GM12878 (cell line): ENCODE results near the gene CD300A. TPM values are rescaled to one million over a fixed set of nuclear protein-coding genes. Genes with fewer than 3 reads are reported as not detected.

ENCODE experiments used
- ATAC-seq: fragments of 200-7000 bp; cut with Tn5 transposase; 3 replicates; pipeline ENCODE4 v1.9.1; 2020; ENCODE audit warnings: mild to moderate bottlenecking, moderate library complexity
- BruUV-seq: library from RNA; stranded (reverse); fragments of 400-500 nt; replicated peaks from 2 replicates; lab custom pipeline; 2021; lab: Mats Ljungman, UMichigan
- CTCF ChIA-PET: fragments of 300-600 bp; sonication (Branson Sonifier 250); formaldehyde crosslinking; extraction: SDS; loops from one replicate; lab custom pipeline; 2021; ENCODE audit warnings: inconsistent platforms; lab: Yijun Ruan, JAX
- POLR2A ChIA-PET: fragments of 350-600 bp; formaldehyde crosslinking; extraction: SDS; loops from one replicate; lab custom pipeline; 2021; ENCODE audit warnings: inconsistent platforms; lab: Charles Lee
- RAD21 ChIA-PET: fragments of 300-600 bp; sonication (Branson Sonifier 250); formaldehyde crosslinking; loops from one replicate; lab custom pipeline; 2023; ENCODE audit warnings: antibody characterized with exemption; ENCODE audit not compliant: unreplicated experiment; lab: Charles Lee
- SMC1A ChIA-PET: fragments of 300-600 bp; sonication (Branson Sonifier 250); formaldehyde crosslinking; loops from one replicate; lab custom pipeline; 2023; ENCODE audit not compliant: unreplicated experiment, uncharacterized antibody; lab: Charles Lee
- DNase-seq: peaks from one replicate; pipeline ENCODE4 v3.0.0-alpha.2; 2011; ENCODE audit warnings: low read depth, low spot score
- FAIRE-seq: peaks from 3 replicates; lab custom pipeline; 2011; peaks lifted over from hg19 to GRCh38; lab: Jason Lieb, UNC
- H2AFZ ChIP-seq: 2 replicates; pipeline ENCODE4 v1.6.0; 2011; ENCODE audit warnings: low read depth, low read length, control low read depth; ENCODE audit not compliant: control insufficient read depth
- H3K27ac ChIP-seq: 2 replicates; pipeline ENCODE4 v1.5.1; 2011; ENCODE audit warnings: control low read depth; ENCODE audit not compliant: control insufficient read depth, insufficient read depth
- H3K27me3 ChIP-seq, 2 experiments: replicated peaks in 1 of 2; 2 replicates each; pipeline versions ENCODE4 v1.6.0 to v1.6.1; 2011; ENCODE audit warnings: low read length in 1 of 2; ENCODE audit not compliant: control insufficient read depth in 2 of 2, insufficient read depth in 2 of 2
- H3K36me3 ChIP-seq, 2 experiments: 2 replicates each; pipeline ENCODE4 v1.5.1; 2011; ENCODE audit warnings: low read length in 1 of 2; ENCODE audit not compliant: control insufficient read depth in 2 of 2, insufficient read depth in 2 of 2
- H3K4me1 ChIP-seq: 2 replicates; pipeline ENCODE4 v1.6.1; 2011; ENCODE audit warnings: mild to moderate bottlenecking, low read length, moderate library complexity, mixed read lengths; ENCODE audit not compliant: control insufficient read depth, insufficient read depth
- H3K4me2 ChIP-seq: 2 replicates; pipeline ENCODE4 v1.6.0; 2011; ENCODE audit warnings: control low read depth; ENCODE audit not compliant: control insufficient read depth, insufficient read depth
- H3K4me3 ChIP-seq: fragments of 200-600 bp; sonication (generic); 2 replicates; pipeline ENCODE4 v1.5.1; 2016
- H3K79me2 ChIP-seq: 2 replicates; pipeline ENCODE4 v1.6.0; 2011; ENCODE audit warnings: low read length; ENCODE audit not compliant: control insufficient read depth, insufficient read depth
- H3K9ac ChIP-seq: 2 replicates; pipeline ENCODE4 v1.8.0; 2011; ENCODE audit warnings: low read length, control low read depth, mixed read lengths; ENCODE audit not compliant: control insufficient read depth, insufficient read depth
- H3K9me3 ChIP-seq: replicated peaks from 3 replicates; pipeline ENCODE4 v1.5.1; 2011; ENCODE audit warnings: mild to moderate bottlenecking, low read length; ENCODE audit not compliant: control insufficient read depth, insufficient read depth
- H4K20me1 ChIP-seq: 2 replicates; pipeline ENCODE4 v1.6.0; 2011; ENCODE audit not compliant: control insufficient read depth, insufficient read depth
- BCLAF1 ChIP-seq: fragments of 450-650 bp; IDR thresholded peaks from 2 replicates; pipeline ENCODE4 v1.6.1; 2017; ENCODE audit warnings: antibody characterized with exemption, mild to moderate bottlenecking, moderate library complexity
- BHLHE40 ChIP-seq, 2 experiments: fragments of 450-650 bp in 1 of 2; IDR thresholded peaks; 2 replicates each; pipeline ENCODE4 v1.6.1; 2011 to 2017; ENCODE audit warnings: low read depth in 2 of 2, borderline replicate concordance in 1 of 2, improper control_type of control experiment in 1 of 2, low read length in 1 of 2, mild to moderate bottlenecking in 1 of 2
- CBX5 ChIP-seq: sonication (generic); IDR thresholded peaks from 2 replicates; pipeline ENCODE4 v1.6.1; 2016; ENCODE audit warnings: low read depth, moderate library complexity, mild to moderate bottlenecking, inconsistent platforms
- CHD4 ChIP-seq: fragments of 200-600 bp; sonication (generic); IDR thresholded peaks from 2 replicates; pipeline ENCODE4 v1.6.1; 2016; ENCODE audit warnings: mild to moderate bottlenecking
- ELK1 ChIP-seq: IDR thresholded peaks from 2 replicates; pipeline ENCODE4 v1.6.1; 2012; ENCODE audit warnings: low read depth, low read length, improper control_type of control experiment
- ESRRA ChIP-seq: IDR thresholded peaks from 2 replicates; pipeline ENCODE4 v1.6.1; 2012; ENCODE audit warnings: mild to moderate bottlenecking, low read length, improper control_type of control experiment
- GATAD2B ChIP-seq: fragments of 450-650 bp; conservative IDR thresholded peaks from 2 replicates; pipeline ENCODE4 v1.6.1; 2017; ENCODE audit warnings: low read depth, mild to moderate bottlenecking, moderate library complexity
- NFYA ChIP-seq: IDR thresholded peaks from 2 replicates; pipeline ENCODE4 v1.6.1; 2011; ENCODE audit warnings: low read depth, mild to moderate bottlenecking, low read length, improper control_type of control experiment, borderline replicate concordance
- PAX5 ChIP-seq: IDR thresholded peaks from 2 replicates; pipeline ENCODE4 v1.6.1; 2011; ENCODE audit warnings: low read depth, low read length, borderline replicate concordance
- PBX3 ChIP-seq: IDR thresholded peaks from 2 replicates; pipeline ENCODE4 v1.6.1; 2011; ENCODE audit warnings: mild to moderate bottlenecking, low read depth, low read length, moderate library complexity; ENCODE audit not compliant: insufficient replicate concordance
- RFX5 ChIP-seq: IDR thresholded peaks from 2 replicates; pipeline ENCODE4 v1.6.1; 2011; ENCODE audit warnings: low read depth, low read length, improper control_type of control experiment
- YY1 ChIP-seq: IDR thresholded peaks from 2 replicates; pipeline ENCODE4 v1.6.1; 2011; ENCODE audit warnings: low read depth, mild to moderate bottlenecking, low read length
- WGBS: methylation state at CpG from one replicate; pipeline ENCODE4 v1.1.6; 2016; ENCODE audit warnings: low lambda C conversion rate; ENCODE audit not compliant: insufficient replicate concordance, insufficient coverage; ENCODE audit errors: missing lambda C conversion rate; 5-methylcytosine and 5-hydroxymethylcytosine counted together
- in situ Hi-C: fragments of 300-500 bp; cut with MboI; formaldehyde crosslinking; loops from 9 replicates; pipeline ENCODE4 v1.14.3; 2018; ENCODE audit warnings: mixed read lengths
- intact Hi-C: fragments of 100-400 bp; cut with micrococcal nuclease; formaldehyde crosslinking; loops from one replicate; pipeline ENCODE4 v1.14.2; 2022; ENCODE audit not compliant: unreplicated experiment
- polyA plus RNA-seq, 11 experiments: library from polyadenylated mRNA; depleted of rRNA in 4 of 11; unstranded in 6 of 11; stranded (reverse) in 5 of 11; fragments of >200 nt; fragmentation: Nextera tagmentation in 4 of 11; fragmentation: Illumina TruSeq in 1 of 11; extraction: Ambion mirVana in 4 of 11; extraction: Trizol in 1 of 11; gene quantifications; 1 replicate in 1 of 11; 2 replicates in 10 of 11; pipeline versions ENCODE4 v1.2.1 to v1.2.3, GENCODE V29; 2011 to 2016; ENCODE audit warnings: inconsistent platforms in 2 of 11, missing spikeins in 2 of 11, low read depth in 1 of 11
- total RNA-seq, 4 experiments: library from RNA; depleted of rRNA in 3 of 4; stranded (reverse); fragments of >200 nt in 3 of 4; fragmentation: Illumina TruSeq in 1 of 4; extraction: Trizol in 1 of 4; gene quantifications; 2 replicates each; pipeline versions ENCODE4 v1.2.1 to v1.2.3, GENCODE V29; 2013 to 2021
- TF ChIP-seq, protein P1 (sequence below): fragments of 450-650 bp; conservative IDR thresholded peaks from 2 replicates; pipeline ENCODE4 v1.6.1; 2017; ENCODE audit warnings: mild to moderate bottlenecking, moderate library complexity

Gene CD300A
- total and polyA plus RNA-seq, 10 of the 15 experiments (the other 5 are each of a cell fraction or from before 2014, with no cell fraction given) = 10.6 to 128 (median 36.1) TPM

DNA sequence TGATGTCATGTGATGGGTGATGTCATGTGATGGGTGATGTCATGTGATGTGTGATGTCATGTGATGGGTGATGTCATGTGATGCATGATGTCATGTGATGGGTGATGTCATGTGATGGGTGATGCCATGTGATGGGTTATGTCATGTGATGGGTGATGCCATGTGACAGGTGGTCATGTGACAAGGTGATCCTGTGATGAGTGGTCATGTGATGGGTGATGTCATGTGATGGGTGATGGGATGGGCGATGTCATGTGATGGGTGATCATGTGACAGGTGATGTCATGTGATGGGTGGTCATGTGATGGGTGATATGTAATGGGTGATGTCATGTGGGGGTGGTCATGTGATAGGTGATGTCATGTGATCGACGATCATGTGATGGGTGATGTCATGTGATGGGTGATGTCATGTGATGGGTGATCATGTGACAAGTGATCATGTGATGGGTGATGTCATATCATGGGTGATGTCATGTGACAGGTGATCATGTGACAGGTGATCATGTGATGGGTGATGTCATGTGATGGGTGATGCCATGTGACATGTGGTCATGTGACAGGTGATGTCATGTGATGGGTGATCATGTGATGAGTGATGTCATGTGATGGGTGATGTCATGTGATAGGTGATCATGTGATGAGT, 47.7 kb downstream of the CD300A start:
- H3K9me3 ChIP-seq = peaks cover 10% of the 10 kb centered on the region
- SMC1A ChIA-PET = interaction anchor here (4.5 kb wide), 1 partner anchor 16 kb away, joined by 45 read pairs; the partner anchor contains the start of gene CD300LB
- no peak overlapping the region for H3K9ac ChIP-seq
- no peak overlapping the region for H2AFZ ChIP-seq
- DNase-seq (peak; percentile 73), FAIRE-seq (peak; percentile 31), ATAC-seq (no peak)
- CTCF ChIA-PET = interaction anchor here (0.9 to 2.9 kb wide), 2 partner anchors 15 to 18 kb away, joined by 3 to 13 read pairs; no protein-coding TSS in a partner anchor
- POLR2A ChIA-PET = interaction anchor here (2.3 kb wide), 1 partner anchor 14 kb away, joined by 9 read pairs; no protein-coding TSS in a partner anchor
- H3K4me2 ChIP-seq = no peak overlapping the region
- H3K79me2 ChIP-seq = no peaks in the 10 kb centered on the region
- no TSS peak for BruUV-seq
- H3K4me1 ChIP-seq = 0 out of 2 replicates have a peak, but pooled peaks cover 7% of the 10 kb centered on the region
- no peak overlapping the region for H3K4me3 ChIP-seq
- no peaks in the 10 kb centered on the region for H3K36me3 ChIP-seq
- H3K27ac ChIP-seq = no peak overlapping the region
- no peaks in the 10 kb centered on the region for H4K20me1 ChIP-seq
- in situ Hi-C loops (loop anchor here (10.0 kb wide), 1 partner anchor 61 kb away; no protein-coding TSS in a partner anchor), intact Hi-C loops (no loop called here)
- 95% methylated on average over 3 of the region's 3 CpGs for WGBS
- RAD21 ChIA-PET = interaction anchor here (1.6 to 3.4 kb wide), 2 partner anchors 13 to 17 kb away, joined by 6 to 22 read pairs; no protein-coding TSS in a partner anchor
- no peaks in the 10 kb centered on the region for H3K27me3 ChIP-seq
- no peak for TF ChIP-seq CHD4
- peak; percentile 48; the same call in 1 of the 2 replicates for TF ChIP-seq CBX5
- no peak for TF ChIP-seq BCLAF1
- TF ChIP-seq GATAD2B = no peak
- no peak for TF ChIP-seq PAX5
- TF ChIP-seq ELK1 = no peak
- TF ChIP-seq PBX3 = no peak
- TF ChIP-seq, protein P1, sequence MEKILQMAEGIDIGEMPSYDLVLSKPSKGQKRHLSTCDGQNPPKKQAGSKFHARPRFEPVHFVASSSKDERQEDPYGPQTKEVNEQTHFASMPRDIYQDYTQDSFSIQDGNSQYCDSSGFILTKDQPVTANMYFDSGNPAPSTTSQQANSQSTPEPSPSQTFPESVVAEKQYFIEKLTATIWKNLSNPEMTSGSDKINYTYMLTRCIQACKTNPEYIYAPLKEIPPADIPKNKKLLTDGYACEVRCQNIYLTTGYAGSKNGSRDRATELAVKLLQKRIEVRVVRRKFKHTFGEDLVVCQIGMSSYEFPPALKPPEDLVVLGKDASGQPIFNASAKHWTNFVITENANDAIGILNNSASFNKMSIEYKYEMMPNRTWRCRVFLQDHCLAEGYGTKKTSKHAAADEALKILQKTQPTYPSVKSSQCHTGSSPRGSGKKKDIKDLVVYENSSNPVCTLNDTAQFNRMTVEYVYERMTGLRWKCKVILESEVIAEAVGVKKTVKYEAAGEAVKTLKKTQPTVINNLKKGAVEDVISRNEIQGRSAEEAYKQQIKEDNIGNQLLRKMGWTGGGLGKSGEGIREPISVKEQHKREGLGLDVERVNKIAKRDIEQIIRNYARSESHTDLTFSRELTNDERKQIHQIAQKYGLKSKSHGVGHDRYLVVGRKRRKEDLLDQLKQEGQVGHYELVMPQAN = no peak
- no peak for TF ChIP-seq RFX5
- TF ChIP-seq ESRRA = no peak
- 0 out of 2 replicates have a peak, but pooled peaks have one; percentile 18 for TF ChIP-seq YY1
- peak; percentile 10 to 87; a peak in 3 of 4 replicates for TF ChIP-seq BHLHE40 (IDR thresholded peaks at IDR 0.05; ENCODE audit: borderline replicate concordance in 1 of 2, low read depth in 2 of 2, low read length in 1 of 2)
- TF ChIP-seq NFYA = no peak
